ENCODE data around the gene TNFRSF25. TPM values are rescaled to one million over a fixed set of nuclear protein-coding genes. Genes with fewer than 3 reads are reported as not detected.
"Not testable (repeated sequence)": the region's sequence is repeated elsewhere in the genome, so short reads cannot be mapped to it uniquely, and the experiment has no call there.

The TNFRSF25 gene
- total RNA-seq, 2 experiments from 2014 or later, result 47.7 to 55.8 TPM

GRCh38 chr1:6436277-6436676, 29.7 kb downstream of the TNFRSF25 start:
- not testable (repeated sequence) for H3K4me1 Mint-ChIP-seq (ENCODE audit: low read depth)
- CTCF ChIA-PET, result interaction anchor here (1.7 to 4.3 kb wide), 3 partner anchors 7 to 87 kb away, joined by 3 to 30 read pairs (median 17); no protein-coding TSS in a partner anchor

GRCh38 chr1:6435547-6435946, 30.4 kb downstream of the TNFRSF25 start:
- ChIA-PET POLR2A (no interaction called here), CTCF (interaction anchor here (4.0 to 4.3 kb wide), 2 partner anchors 13 to 87 kb away, joined by 22 to 30 read pairs; no protein-coding TSS in a partner anchor)
- peaks cover 17% of the 10 kb centered on the region for H3K27me3 Mint-ChIP-seq (ENCODE audit: low read depth)
- H3K4me3 Mint-ChIP-seq, result no peak overlapping the region
- ATAC-seq (no peak), DNase-seq (no peak)
- no peaks in the 10 kb centered on the region for H3K4me1 Mint-ChIP-seq (ENCODE audit: low read depth)
- no peak overlapping the region for H3K27ac Mint-ChIP-seq
- H3K36me3 Mint-ChIP-seq (ENCODE audit: low read depth), result no peaks in the 10 kb centered on the region
- H3K9me3 Mint-ChIP-seq (ENCODE audit: insufficient read depth), result no peaks in the 10 kb centered on the region

More at GRCh38 chr1:6436277-6436676, 29.7 kb downstream of the TNFRSF25 start:
- POLR2A ChIA-PET; H3K9me3 Mint-ChIP-seq (ENCODE audit: insufficient read depth); H3K36me3 Mint-ChIP-seq (ENCODE audit: low read depth); H3K27ac Mint-ChIP-seq; H3K4me3 Mint-ChIP-seq; DNase-seq; ATAC-seq: not testable (repeated sequence)
- H3K27me3 Mint-ChIP-seq (ENCODE audit: low read depth), result peaks cover 19% of the 10 kb centered on the region

GRCh38 chr1:6435129-6435528, 30.8 kb downstream of the TNFRSF25 start:
- ChIA-PET CTCF (interaction anchor here (0.8 to 4.3 kb wide), 3 partner anchors 12 to 189 kb away, joined by 3 to 30 read pairs (median 22); no protein-coding TSS in a partner anchor), POLR2A (no interaction called here)
- no peak for ATAC-seq
- DNase-seq, result no peak
- H3K4me1 Mint-ChIP-seq (ENCODE audit: low read depth), result no peaks in the 10 kb centered on the region
- H3K4me3 Mint-ChIP-seq, result no peak overlapping the region
- no peaks in the 10 kb centered on the region for H3K36me3 Mint-ChIP-seq (ENCODE audit: low read depth)
- H3K27me3 Mint-ChIP-seq (ENCODE audit: low read depth), result peaks cover 22% of the 10 kb centered on the region
- H3K9me3 Mint-ChIP-seq (ENCODE audit: insufficient read depth), result no peaks in the 10 kb centered on the region
- H3K27ac Mint-ChIP-seq, result no peak overlapping the region

- ATAC-seq, result no peak
- no peaks in the 10 kb centered on the region for H3K4me1 Mint-ChIP-seq (ENCODE audit: low read depth)
- no peaks in the 10 kb centered on the region for H3K9me3 Mint-ChIP-seq (ENCODE audit: insufficient read depth)
- H3K27me3 Mint-ChIP-seq (ENCODE audit: low read depth), result peaks cover 18% of the 10 kb centered on the region
- no peaks in the 10 kb centered on the region for H3K36me3 Mint-ChIP-seq (ENCODE audit: low read depth)
- no peak overlapping the region for H3K4me3 Mint-ChIP-seq
- DNase-seq, result no peak
- ChIA-PET POLR2A (no interaction called here), CTCF (interaction anchor here (0.8 to 4.0 kb wide), 2 partner anchors 11 to 188 kb away, joined by 3 to 22 read pairs; no protein-coding TSS in a partner anchor)
- no peak overlapping the region for H3K27ac Mint-ChIP-seq
These were observed 31.8 kb downstream of the TNFRSF25 start for GRCh38 chr1:6434186-6434585.

- H3K4me1 Mint-ChIP-seq (ENCODE audit: low read depth); POLR2A ChIA-PET; H3K36me3 Mint-ChIP-seq (ENCODE audit: low read depth); DNase-seq; H3K4me3 Mint-ChIP-seq; H3K27ac Mint-ChIP-seq; ATAC-seq; H3K9me3 Mint-ChIP-seq (ENCODE audit: insufficient read depth): not testable (repeated sequence)
- CTCF ChIA-PET, result interaction anchor here (0.9 to 4.0 kb wide), 2 partner anchors 9 to 186 kb away, joined by 3 to 22 read pairs; no protein-coding TSS in a partner anchor
- H3K27me3 Mint-ChIP-seq (ENCODE audit: low read depth), result peaks cover 13% of the 10 kb centered on the region
These were observed 34.1 kb downstream of the TNFRSF25 start for GRCh38 chr1:6431645-6432579.

GRCh38 chr1:6429660-6430411, 36.1 kb downstream of the TNFRSF25 start:
- CTCF ChIA-PET, result interaction anchor here (1.6 kb wide), 1 partner anchor 11 kb away, joined by 5 read pairs; no protein-coding TSS in a partner anchor

GRCh38 chr1:6428453-6428852, 37.5 kb downstream of the TNFRSF25 start:
- POLR2A ChIA-PET; H3K4me3 Mint-ChIP-seq; DNase-seq; H3K9me3 Mint-ChIP-seq (ENCODE audit: insufficient read depth); H3K4me1 Mint-ChIP-seq (ENCODE audit: low read depth); ATAC-seq; H3K36me3 Mint-ChIP-seq (ENCODE audit: low read depth); H3K27ac Mint-ChIP-seq: not testable (repeated sequence)
- CTCF ChIA-PET, result interaction anchor here (0.9 kb wide), 1 partner anchor 9 kb away, joined by 3 read pairs; no protein-coding TSS in a partner anchor
- peaks cover 25% of the 10 kb centered on the region for H3K27me3 Mint-ChIP-seq (ENCODE audit: low read depth)

More at GRCh38 chr1:6429660-6430411, 36.1 kb downstream of the TNFRSF25 start:
- DNase-seq; ATAC-seq; H3K36me3 Mint-ChIP-seq (ENCODE audit: low read depth); POLR2A ChIA-PET; H3K9me3 Mint-ChIP-seq (ENCODE audit: insufficient read depth); H3K4me3 Mint-ChIP-seq; H3K4me1 Mint-ChIP-seq (ENCODE audit: low read depth); H3K27ac Mint-ChIP-seq: not testable (repeated sequence)
- peaks cover 21% of the 10 kb centered on the region for H3K27me3 Mint-ChIP-seq (ENCODE audit: low read depth)

GRCh38 chr1:6427441-6428390, 38.3 kb downstream of the TNFRSF25 start:
- ChIA-PET POLR2A (no interaction called here), CTCF (interaction anchor here (1.6 kb wide), 1 partner anchor 181 kb away, joined by 4 read pairs; no protein-coding TSS in a partner anchor)
- ATAC-seq, result no peak
- Mint-ChIP-seq H3K4me1 (ENCODE audit: low read depth) (peaks cover 7% of the 10 kb centered on the region), H3K36me3 (ENCODE audit: low read depth) (no peaks in the 10 kb centered on the region), H3K4me3 (no peak overlapping the region), H3K27ac (no peak overlapping the region), H3K27me3 (ENCODE audit: low read depth) (peaks cover 30% of the 10 kb centered on the region), H3K9me3 (ENCODE audit: insufficient read depth) (no peaks in the 10 kb centered on the region)
- DNase-seq, result no peak

GRCh38 chr1:6426972-6427350, 39.0 kb downstream of the TNFRSF25 start:
- Mint-ChIP-seq H3K27me3 (ENCODE audit: low read depth) (peaks cover 32% of the 10 kb centered on the region), H3K36me3 (ENCODE audit: low read depth) (no peaks in the 10 kb centered on the region), H3K9me3 (ENCODE audit: insufficient read depth) (no peaks in the 10 kb centered on the region), H3K4me1 (ENCODE audit: low read depth) (peaks cover 7% of the 10 kb centered on the region), H3K27ac (no peak overlapping the region), H3K4me3 (no peak overlapping the region)
- ATAC-seq (no peak), DNase-seq (no peak)
- POLR2A ChIA-PET, result no interaction called here
- CTCF ChIA-PET, result interaction anchor here (0.9 to 1.7 kb wide), 5 partner anchors 11 to 189 kb away, joined by 3 to 13 read pairs (median 4); no protein-coding TSS in a partner anchor

GRCh38 chr1:6426277-6426971, 39.5 kb downstream of the TNFRSF25 start:
- no peaks in the 10 kb centered on the region for H3K9me3 Mint-ChIP-seq (ENCODE audit: insufficient read depth)
- H3K4me1 Mint-ChIP-seq (ENCODE audit: low read depth), result peaks cover 9% of the 10 kb centered on the region
- no peaks in the 10 kb centered on the region for H3K36me3 Mint-ChIP-seq (ENCODE audit: low read depth)
- DNase-seq (no peak), ATAC-seq (no peak)
- H3K27me3 Mint-ChIP-seq (ENCODE audit: low read depth), result peaks cover 38% of the 10 kb centered on the region
- CTCF ChIA-PET, result interaction anchor here (0.6 to 1.7 kb wide), 6 partner anchors 12 to 188 kb away, joined by 3 to 13 read pairs (median 4); no protein-coding TSS in a partner anchor
- H3K27ac Mint-ChIP-seq, result no peak overlapping the region
- no peak overlapping the region for H3K4me3 Mint-ChIP-seq
- POLR2A ChIA-PET, result no interaction called here

Measured in activated CD8-positive, alpha-beta T cell treated with anti-CD3 and anti-CD28 coated beads, Interleukin-2, amount 10 ng/mL, durations not matched to agents 7 days and 5 days (primary cell).